Transverse colon (tissue), 4 donors: ENCODE data around the gene ABCC1.

Experiments used
- CTCF ChIP-seq, 5 experiments: fragments of 200-600 bp in 3 of 5; fragments of 450-650 bp in 2 of 5; sonication (generic) in 3 of 5; IDR thresholded peaks; 1 replicate in 2 of 5; 2 replicates in 3 of 5; pipeline ENCODE4 v1.5.1; 2016 to 2017; ENCODE audit warnings: antibody characterized with exemption in 5 of 5, inconsistent platforms in 3 of 5, mild to moderate bottlenecking in 2 of 5, moderate library complexity in 1 of 5
- EP300 ChIP-seq: sonication (generic); formaldehyde crosslinking; IDR thresholded peaks from one replicate; pipeline ENCODE4 v1.6.1; 2017; ENCODE audit warnings: antibody characterized with exemption, low read depth
- POLR2A ChIP-seq: fragments of 450-650 bp; IDR thresholded peaks from one replicate; pipeline ENCODE4 v1.6.1; 2016; ENCODE audit warnings: antibody characterized with exemption, mild to moderate bottlenecking, moderate library complexity
- POLR2AphosphoS5 ChIP-seq, 3 donors: sonication (generic); formaldehyde crosslinking; IDR thresholded peaks; one replicate each; pipeline ENCODE4 v1.6.1; 2016; ENCODE audit warnings: antibody characterized with exemption in 3 of 3

GRCh38 chr16:16045879-16046278, 96.5 kb downstream of the ABCC1 start:
- peak in 1 of 5 experiments; percentile 6 for TF ChIP-seq CTCF (IDR thresholded peaks at IDR 0.05)
- no peak for TF ChIP-seq POLR2A
- no peak for TF ChIP-seq POLR2AphosphoS5 (IDR thresholded peaks at IDR 0.05)
- TF ChIP-seq EP300: no peak
